UCSD-AML1 (cell line): ENCODE results near the gene GFRA4.

ENCODE experiments used
- DNase-seq: peaks from one replicate; lab custom pipeline; 2025; ENCODE audit not compliant: unreplicated experiment; lab: John Stamatoyannopoulos, UW

GFRA4 gene

GRCh38 chr20:3674447-3674846 lies 11.2 kb upstream of the GFRA4 start:
- DNase-seq: no peak

DNA sequence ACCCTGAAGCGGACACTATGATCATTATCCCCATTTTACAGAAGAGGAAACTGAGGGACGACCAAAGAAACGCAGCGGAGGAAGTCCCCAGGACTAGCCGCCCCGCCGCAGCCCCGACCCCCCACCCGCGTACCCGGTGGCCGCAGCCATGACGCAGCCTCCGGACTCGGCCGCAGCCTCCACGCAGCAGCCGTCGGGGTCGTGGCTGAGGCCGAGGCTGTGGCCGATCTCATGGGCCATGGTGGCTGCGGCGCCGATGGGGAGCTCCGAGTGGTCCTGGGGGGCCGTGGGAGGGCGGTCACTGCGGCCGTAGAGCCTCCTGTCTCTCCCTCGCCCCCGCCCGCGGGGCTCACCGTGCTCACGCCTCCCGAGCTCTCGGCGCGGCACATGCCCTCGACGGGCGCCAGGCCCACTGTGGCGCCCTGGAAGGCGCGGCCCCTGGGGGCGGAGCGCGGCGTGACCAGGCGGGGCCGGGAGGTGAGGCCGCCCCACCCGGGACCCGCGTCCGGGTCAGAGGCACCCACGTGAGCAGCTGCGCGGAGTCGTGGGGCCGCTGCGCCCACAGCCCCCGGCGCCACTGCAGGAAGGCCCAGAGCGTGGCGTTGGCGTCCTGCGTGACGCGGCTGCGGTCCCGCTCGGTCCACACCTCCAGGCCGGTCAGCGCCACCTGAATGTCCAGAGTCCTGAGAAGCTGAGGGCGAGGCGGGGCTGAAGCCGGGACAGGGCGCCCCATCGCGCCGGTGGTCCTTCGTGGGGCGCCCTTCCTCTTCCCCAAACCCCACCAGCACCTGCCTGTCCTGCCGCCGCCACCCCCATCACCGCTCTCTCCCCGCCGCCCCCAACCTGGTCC lies 10.2 kb upstream of the GFRA4 start:
- no peak for DNase-seq

GRCh38 chr20:3672547-3673171 lies 9.5 kb upstream of the GFRA4 start:
- no peak for DNase-seq

GRCh38 chr20:3671986-3672546 lies 8.9 kb upstream of the GFRA4 start:
- no peak for DNase-seq

- DNase-seq: no peak
Observed at GRCh38 chr20:3670945-3671344, 7.7 kb upstream of the GFRA4 start.

- no peak for DNase-seq
Observed at GRCh38 chr20:3670511-3670910, 7.3 kb upstream of the GFRA4 start.

DNA sequence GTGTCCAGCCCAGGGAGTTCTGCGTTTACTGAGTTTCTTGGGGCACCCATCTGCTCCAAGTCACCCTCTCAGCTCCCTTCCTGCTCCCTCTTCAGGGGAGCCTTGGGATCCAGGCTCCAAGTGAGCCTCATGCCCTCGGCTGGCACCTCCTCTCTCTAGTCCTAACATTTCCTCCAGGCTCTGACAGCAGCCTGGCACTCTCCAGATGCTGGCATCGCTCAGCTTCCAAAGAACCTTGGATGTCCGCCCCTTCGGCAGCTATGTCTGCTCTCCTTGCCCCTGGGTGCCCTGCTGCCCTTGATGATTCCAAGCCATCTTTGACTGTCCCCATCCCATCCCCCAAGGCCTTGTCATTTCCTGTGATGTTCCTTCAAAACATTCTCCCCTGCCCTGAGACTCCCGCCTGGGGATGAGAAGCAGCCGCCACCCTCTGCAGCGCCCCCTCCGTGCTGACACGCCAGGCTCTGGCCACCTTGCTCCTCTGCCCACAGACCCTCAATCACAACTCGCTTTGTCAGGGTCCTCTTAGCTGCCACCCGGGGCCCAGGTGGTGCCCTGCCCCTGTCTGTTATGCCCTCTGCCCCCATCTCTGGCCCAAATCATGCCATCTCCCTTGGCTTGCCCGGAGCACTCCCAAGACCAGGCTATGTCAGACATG lies 6.6 kb upstream of the GFRA4 start:
- DNase-seq: no peak

GRCh38 chr20:3667434-3668037 lies 4.3 kb upstream of the GFRA4 start:
- no peak for DNase-seq

DNA sequence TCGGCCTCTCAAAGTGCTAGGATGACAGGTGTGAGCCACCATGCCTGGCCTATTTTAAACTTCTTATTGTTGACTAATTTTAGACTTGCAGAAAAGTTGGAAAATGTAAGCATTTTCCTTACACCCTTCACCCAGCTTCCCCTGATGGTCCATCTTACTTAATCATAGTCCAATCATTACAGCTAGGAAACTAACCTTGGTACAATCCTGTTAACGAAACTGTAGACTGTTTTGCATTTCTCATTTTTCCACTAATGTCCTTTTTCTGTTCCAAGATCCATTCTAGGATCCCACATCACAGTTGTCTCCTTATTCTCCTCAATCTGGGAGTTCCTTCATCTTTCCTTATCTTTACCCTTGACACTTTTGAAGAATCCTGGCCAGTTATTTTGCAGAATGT lies 659 bp upstream of the GFRA4 start:
- DNase-seq: no peak

DNA sequence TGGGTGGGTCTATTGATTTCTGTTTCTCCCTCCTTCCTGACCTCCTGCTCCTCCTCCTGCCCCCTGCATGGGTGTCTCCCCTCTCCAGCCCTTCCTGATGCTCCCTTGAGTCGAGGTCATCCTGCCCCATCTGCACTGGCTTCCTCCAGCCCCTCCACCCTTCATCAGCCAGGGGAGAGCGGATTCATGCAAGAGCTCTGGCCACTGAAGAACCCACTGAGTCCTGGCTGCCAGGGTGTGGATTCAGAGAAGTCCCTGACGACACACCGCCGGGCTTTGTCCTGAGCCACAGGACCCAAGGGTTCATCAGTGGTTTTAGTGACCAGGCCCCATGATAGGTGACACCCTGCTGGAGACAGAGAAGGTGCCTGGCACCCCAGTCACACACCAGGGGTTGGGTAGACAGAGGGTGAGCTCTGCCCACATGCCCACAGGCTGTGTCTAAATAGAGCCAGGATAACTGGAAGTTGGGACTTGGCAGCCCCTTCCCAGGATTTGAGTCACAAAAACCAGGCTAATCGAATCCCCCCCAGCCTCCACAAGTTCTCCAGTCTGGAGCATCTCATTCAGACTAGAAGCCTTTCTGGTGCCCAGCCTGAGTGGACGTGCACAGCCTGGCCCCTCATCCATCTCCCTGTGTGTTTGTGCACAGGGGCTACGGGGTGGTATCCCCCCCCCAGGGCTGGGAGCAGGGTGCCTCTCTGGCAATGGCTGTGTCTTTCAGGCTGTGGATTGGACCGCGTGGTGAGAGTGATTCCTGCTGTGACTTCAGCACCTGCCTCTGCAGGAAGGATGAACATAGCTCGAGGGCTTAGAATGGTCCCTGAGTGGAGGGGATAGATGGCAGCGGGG lies 1.2 kb downstream of the GFRA4 start:
- no peak for DNase-seq

GRCh38 chr20:3661060-3661813 lies 2.0 kb downstream of the GFRA4 start:
- DNase-seq: no peak

- DNase-seq: no peak
Observed at GRCh38 chr20:3660262-3661059, 2.7 kb downstream of the GFRA4 start.

- DNase-seq: no peak
Observed at GRCh38 chr20:3659492-3660261, 3.5 kb downstream of the GFRA4 start.

DNA sequence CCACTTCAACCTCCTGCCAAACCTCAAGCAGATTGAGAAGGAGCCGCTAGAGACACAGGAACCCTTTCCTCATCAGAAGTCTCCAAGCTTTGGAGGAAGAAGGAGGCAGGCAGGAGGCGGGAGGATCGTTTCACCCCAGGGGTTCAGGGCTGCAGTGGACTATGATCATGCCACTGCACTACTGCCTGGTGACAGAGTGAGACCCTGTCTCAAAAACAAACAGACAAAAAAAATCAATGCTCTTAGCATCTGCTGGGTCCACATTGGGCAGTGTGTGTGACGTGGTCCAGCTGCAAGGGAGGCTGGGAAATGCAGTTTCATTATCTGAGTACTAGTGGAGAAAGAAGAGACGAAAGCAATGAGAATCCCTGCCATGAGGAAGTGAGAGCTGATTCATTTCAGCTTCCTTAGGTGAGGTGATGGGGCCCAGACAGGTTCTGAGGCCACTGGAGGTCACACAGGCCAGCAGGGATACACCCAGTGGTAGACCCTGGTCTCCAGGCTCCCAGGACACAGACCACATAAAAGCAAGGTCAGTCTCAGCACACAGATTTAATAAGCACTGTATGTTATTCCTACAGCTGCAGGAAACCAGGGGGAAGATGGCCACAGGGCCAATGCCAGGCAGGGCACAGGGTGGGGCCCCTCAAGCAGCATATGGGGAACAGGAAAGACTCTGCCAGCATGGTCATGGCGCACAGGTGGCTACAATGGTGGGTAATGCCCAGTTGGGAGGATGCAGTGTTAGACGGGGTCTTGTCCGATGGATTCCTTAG lies 4.3 kb downstream of the GFRA4 start:
- DNase-seq: no peak

GRCh38 chr20:3658019-3658715 lies 5.0 kb downstream of the GFRA4 start:
- DNase-seq: no peak

DNA sequence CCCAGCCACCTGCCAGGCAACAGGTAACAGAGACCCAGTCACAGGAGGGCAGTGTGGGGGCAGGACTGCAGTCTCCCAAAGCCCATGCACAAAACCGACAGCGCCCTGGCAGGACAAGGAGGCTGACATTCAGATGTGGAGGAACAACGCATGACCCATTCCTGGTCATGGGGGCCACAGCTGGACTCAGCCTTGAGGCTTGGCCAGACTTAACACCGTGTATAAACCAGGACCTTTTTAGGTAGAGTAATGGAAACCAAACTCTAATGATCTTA lies 8.1 kb downstream of the GFRA4 start:
- DNase-seq: no peak
